Islet precursor cell (in vitro differentiated cells): ENCODE measurements around the gene GPR45.
A peak's percentile ranks its signal among the peaks of the same experiment; 100 is the strongest.

Experiments used
- DNase-seq: peaks from one replicate; pipeline ENCODE4 v3.0.0-alpha.2; 2018

GPR45 gene

DNA sequence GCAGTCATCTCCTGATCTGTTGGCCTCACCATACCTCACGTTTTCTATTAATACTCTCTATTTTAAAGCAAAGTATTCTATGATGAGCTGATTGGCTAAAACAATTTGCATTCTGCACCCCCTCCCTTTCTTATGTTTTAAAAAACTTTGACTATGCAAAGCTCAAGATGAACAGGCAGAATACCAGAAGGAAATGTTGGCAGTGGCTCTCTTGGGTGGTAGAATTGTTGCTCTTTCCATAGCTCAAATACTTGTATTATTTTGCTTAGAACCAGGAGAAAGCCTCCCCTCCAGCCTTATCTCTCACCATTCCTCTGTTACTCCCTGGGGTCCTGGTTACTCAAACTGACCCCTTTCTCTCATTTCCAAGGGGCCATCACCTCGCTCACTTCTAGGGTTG, 14.4 kb downstream of the GPR45 start:
- no peak for DNase-seq

DNA sequence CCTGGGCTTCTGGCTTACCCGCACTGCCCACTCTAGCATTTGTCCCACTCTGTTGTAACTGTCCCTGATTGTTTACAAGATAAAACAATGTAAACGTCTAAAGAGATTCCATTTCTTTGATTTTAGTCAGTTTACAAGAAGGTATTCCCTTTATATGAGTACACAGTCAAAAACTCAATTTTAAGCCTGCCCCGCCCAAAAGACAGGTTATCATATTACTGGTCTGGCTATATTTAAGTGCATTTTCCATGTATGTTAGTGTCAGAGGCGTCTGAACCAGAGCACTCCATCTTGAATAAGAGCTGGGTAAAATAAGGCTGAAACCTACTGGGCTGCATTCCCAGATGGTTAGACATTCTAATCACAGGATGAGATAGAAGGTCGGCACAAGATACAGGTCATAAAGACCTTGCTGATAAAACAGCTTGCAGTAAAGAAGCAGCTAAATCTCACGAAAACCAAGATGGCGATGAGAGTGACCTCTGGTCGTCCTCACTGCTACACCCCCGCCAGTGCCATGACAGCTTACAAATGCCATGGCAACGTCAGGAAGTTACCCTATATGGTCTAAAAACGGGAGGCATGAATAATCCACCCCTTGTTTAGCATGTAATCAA, 15.0 kb downstream of the GPR45 start:
- peak; percentile 75 for DNase-seq

- no peak for DNase-seq
Measured at GRCh38 chr2:105257981-105258380, 16.4 kb downstream of the GPR45 start.

- DNase-seq = no peak
Measured at GRCh38 chr2:105258835-105259350, 17.4 kb downstream of the GPR45 start.

GRCh38 chr2:105261061-105261460, 19.5 kb downstream of the GPR45 start:
- DNase-seq = peak; percentile 69

- DNase-seq = no peak
Measured at GRCh38 chr2:105262651-105263091, 21.1 kb downstream of the GPR45 start.

GRCh38 chr2:105269426-105269825, 27.9 kb downstream of the GPR45 start:
- no peak for DNase-seq

DNA sequence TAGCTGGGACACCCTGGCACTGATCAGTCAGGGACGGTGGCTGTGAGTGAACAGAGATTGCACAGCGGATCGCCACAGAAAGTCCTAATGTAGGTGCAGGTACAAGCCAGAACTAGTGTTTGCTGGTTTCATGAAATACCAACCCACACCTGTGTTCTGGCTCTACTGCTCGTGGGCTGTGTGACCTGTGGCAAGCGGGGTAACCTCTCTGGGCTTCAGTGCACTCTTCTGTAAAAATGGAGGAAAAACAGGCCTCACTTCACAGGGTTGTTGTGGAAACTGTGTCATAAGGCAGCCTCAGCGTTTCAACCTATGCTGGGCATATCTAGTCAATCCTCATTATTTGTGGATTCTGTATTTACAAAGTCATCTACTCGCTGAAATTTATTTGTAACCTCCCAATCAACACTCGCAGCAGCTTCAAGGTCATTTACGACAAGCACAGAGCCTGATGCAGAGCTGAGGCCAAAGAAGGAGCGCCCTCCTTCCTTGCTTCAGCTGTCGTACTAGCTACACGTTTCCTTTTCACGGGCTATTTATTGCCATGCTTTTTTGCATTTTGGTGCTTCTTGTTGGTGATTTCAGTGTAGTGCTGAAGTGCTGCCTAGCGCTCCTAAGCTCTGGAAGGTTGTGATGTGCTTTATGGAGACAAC, 30.0 kb downstream of the GPR45 start:
- DNase-seq = no peak

DNA sequence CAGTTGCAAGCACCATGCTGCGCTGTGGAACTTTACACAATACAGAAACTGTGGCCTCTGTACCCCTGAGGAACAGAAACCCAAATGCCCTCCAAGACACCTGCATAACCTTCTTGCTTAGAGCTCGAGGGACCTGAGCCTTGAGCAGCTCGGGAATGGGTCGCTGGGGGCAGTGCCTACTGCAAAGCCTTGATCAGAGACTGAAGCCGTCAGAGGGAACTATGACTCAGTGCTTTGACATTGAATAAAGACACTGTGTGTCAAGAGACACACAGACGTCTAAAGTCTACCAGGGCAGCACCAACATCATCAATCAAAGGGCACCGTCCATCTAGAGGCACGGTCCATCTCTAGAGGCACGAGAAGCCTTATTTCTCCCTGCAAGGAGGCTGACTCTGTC, 30.6 kb downstream of the GPR45 start:
- peak; percentile 61 for DNase-seq

- no peak for DNase-seq
Measured at GRCh38 chr2:105274046-105274445, 32.5 kb downstream of the GPR45 start.

GRCh38 chr2:105278654-105279053, 37.1 kb downstream of the GPR45 start:
- no peak for DNase-seq

DNA sequence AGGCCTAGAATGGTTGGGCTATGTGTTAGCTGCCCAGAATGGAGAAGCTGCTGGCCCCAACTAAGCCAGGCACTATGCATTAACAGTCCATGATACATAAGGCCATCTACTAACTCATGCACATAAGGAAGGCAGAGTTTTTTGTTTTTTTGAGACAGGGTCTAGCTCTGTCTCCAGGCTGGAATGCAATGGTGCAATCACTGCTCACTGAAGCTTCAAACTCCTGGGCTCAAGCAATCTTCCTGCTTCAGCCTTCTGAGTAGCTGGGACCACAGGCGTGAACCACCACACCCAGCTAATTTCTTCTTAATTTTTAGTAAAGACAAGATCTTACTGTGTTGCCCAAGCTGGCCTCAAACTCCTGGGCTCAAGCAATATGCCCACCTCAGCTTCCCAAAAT, 37.6 kb downstream of the GPR45 start:
- no peak for DNase-seq

GRCh38 chr2:105280281-105280680, 38.7 kb downstream of the GPR45 start:
- no peak for DNase-seq

DNA sequence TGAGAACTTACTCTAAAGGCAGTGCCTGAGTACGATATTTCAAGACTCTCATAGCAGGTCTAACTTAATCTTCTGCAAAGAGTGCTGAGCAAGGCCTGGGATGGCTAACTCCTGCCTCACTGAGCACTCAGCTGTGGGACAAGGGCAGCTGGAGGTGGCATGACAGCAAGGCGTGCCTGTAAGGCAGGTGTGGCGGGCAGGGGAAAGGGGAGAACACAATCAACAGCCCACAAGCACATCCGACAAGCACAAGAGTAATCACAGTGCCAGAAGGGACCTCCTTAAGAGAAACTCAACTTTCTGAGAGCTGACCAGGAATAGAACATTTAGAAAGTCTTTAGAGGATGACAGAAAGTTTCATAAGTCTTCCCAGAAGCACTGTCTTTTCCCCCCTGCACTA, 42.0 kb downstream of the GPR45 start:
- no peak for DNase-seq

DNA sequence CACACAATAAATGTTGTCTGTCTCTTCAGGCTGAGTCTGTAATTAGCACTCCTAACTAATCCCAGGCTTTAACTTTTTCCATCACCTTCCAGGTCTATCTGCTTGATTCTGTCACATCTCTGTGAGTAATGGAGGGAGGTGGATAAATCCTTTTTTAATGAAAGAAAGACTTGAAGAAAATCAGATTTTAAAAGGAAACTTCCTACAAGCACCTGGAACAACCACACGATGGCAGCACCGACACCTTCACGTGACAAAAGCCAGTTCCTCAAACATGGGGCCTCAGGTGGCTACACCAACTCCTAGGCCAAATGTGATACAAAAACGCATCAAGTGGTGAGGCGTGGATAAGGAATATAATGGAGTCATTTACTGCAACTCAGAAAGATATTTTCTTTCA, 46.1 kb downstream of the GPR45 start:
- peak; percentile 65 for DNase-seq

- no peak for DNase-seq
Measured at GRCh38 chr2:105288133-105288532, 46.6 kb downstream of the GPR45 start.

- no peak for DNase-seq
Measured at GRCh38 chr2:105290981-105291660, 49.6 kb downstream of the GPR45 start.

- DNase-seq = no peak
Measured at GRCh38 chr2:105291981-105292380, 50.4 kb downstream of the GPR45 start.
